Thyroid gland (tissue), 4 donors: Measurements from ENCODE around the gene CRELD1.

Experiments
- POLR2A ChIP-seq, 2 donors: fragments of 450-650 bp; IDR thresholded peaks; one replicate each; pipeline ENCODE4 v1.6.1; 2017; ENCODE audit warnings: antibody characterized with exemption in 2 of 2, mild to moderate bottlenecking in 2 of 2, moderate library complexity in 1 of 2
- TF ChIP-seq, protein P1 (sequence below), 6 experiments: fragments of 200-600 bp in 3 of 6; fragments of 450-650 bp in 3 of 6; sonication (generic) in 3 of 6; IDR thresholded peaks; one replicate each; pipeline ENCODE4 v1.5.1; 2016 to 2019; ENCODE audit warnings: antibody characterized with exemption in 6 of 6, mild to moderate bottlenecking in 2 of 6, inconsistent platforms in 1 of 6, moderate library complexity in 1 of 6

DNA sequence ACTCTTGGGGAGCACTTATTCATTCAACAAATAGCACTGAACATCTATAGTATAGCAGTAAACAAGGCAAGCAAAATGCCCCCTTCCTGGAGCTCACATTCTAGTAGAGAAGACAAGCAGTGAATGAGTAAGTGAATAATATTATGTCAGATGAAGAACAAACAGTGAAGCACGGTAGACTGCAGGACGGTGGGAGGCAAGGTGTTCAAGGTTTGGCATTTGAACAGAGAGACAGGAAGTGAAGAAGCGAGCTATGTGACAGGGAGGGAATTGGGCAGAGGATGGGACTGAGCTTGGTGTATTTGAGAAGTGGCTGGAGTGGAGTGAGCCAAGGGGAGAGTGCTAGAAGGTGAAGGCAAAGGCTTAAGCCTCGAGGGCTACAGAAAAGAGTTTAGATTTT is 1.4 kb downstream of the CRELD1 start:
- TF ChIP-seq, protein P1, sequence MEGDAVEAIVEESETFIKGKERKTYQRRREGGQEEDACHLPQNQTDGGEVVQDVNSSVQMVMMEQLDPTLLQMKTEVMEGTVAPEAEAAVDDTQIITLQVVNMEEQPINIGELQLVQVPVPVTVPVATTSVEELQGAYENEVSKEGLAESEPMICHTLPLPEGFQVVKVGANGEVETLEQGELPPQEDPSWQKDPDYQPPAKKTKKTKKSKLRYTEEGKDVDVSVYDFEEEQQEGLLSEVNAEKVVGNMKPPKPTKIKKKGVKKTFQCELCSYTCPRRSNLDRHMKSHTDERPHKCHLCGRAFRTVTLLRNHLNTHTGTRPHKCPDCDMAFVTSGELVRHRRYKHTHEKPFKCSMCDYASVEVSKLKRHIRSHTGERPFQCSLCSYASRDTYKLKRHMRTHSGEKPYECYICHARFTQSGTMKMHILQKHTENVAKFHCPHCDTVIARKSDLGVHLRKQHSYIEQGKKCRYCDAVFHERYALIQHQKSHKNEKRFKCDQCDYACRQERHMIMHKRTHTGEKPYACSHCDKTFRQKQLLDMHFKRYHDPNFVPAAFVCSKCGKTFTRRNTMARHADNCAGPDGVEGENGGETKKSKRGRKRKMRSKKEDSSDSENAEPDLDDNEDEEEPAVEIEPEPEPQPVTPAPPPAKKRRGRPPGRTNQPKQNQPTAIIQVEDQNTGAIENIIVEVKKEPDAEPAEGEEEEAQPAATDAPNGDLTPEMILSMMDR (IDR thresholded peaks at IDR 0.05) = no peak
- TF ChIP-seq POLR2A (IDR thresholded peaks at IDR 0.05) = no peak
